GM13976 (cell line): ENCODE measurements around the gene ZC3H12A.

Source experiments
- DNase-seq: peaks from one replicate; pipeline ENCODE4 v3.0.0; 2012; ENCODE audit warnings: low spot score
- CTCF ChIP-seq: IDR thresholded peaks from 2 replicates; pipeline ENCODE4 v1.5.1; 2012; ENCODE audit warnings: borderline replicate concordance, mild to moderate bottlenecking; ENCODE audit not compliant: insufficient read depth; ENCODE audit errors: extremely low read depth, missing control alignments, control extremely low read depth
- in situ Hi-C: fragments of 300-500 bp; cut with MboI; formaldehyde crosslinking; loops from one replicate; pipeline ENCODE4 v1.12.0; 2022; ENCODE audit warnings: low sequenced_read_pairs, mixed read lengths, inconsistent platforms; ENCODE audit not compliant: unreplicated experiment

Gene ZC3H12A

DNA sequence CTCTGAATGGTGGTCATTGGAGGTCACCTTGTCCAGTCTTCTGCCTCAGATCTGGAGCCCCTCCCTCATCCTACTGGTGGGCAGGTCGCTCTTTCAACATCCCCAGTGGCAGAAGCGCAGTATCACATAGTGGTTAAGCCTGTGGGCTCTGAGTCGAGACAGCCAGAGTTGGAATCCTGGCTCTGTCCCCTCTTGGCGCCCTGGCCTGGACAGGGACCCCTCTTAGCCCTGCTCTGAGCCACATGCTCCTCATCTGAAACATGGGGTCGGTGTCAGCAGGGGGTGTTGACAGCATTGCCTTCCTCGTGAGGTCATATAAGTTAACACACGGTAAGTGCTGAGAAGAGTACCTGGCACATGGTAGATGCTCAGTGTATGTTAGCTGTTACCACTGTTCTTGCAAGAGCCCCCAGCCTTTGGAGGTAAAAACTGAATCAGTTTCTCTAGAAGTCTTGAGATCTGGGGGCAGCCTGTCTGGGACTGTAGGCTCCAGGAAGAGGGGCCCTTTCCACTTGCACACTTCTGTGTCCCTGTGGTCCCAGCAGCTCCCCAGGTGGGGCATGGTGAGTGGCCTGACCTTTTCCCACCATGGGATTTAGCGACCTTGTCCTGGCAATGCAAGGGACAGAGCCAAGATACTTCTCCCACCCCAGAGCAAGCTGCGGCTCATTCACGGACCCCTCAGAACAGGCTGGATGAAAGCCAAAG is 6.4 kb downstream of the ZC3H12A start:
- DNase-seq: no peak
- TF ChIP-seq CTCF: no peak
- in situ Hi-C loops: no loop called here

GRCh38 chr1:37481289-37482003 is 7.1 kb downstream of the ZC3H12A start:
- DNase-seq: peak; percentile 17
- in situ Hi-C loops: no loop called here
- no peak for TF ChIP-seq CTCF

- in situ Hi-C loops: no loop called here
- TF ChIP-seq CTCF: no peak
- no peak for DNase-seq
Measured at GRCh38 chr1:37482004-37482785, 7.8 kb downstream of the ZC3H12A start.

- TF ChIP-seq CTCF: no peak
- in situ Hi-C loops: no loop called here
- DNase-seq: no peak
Measured at GRCh38 chr1:37482796-37483744, 8.7 kb downstream of the ZC3H12A start.

GRCh38 chr1:37483785-37484184 is 9.4 kb downstream of the ZC3H12A start:
- in situ Hi-C loops: no loop called here
- DNase-seq: no peak
- no peak for TF ChIP-seq CTCF
